GM21576 (cell line): ENCODE data around the gene ADCY2.

Experiments
- ATAC-seq: cut with Tn5 transposase; IDR thresholded peaks from one replicate; pipeline ENCODE4 v1.9.1; 2021; ENCODE audit warnings: mild to moderate bottlenecking, moderate library complexity; ENCODE audit not compliant: unreplicated experiment

ADCY2 gene

DNA sequence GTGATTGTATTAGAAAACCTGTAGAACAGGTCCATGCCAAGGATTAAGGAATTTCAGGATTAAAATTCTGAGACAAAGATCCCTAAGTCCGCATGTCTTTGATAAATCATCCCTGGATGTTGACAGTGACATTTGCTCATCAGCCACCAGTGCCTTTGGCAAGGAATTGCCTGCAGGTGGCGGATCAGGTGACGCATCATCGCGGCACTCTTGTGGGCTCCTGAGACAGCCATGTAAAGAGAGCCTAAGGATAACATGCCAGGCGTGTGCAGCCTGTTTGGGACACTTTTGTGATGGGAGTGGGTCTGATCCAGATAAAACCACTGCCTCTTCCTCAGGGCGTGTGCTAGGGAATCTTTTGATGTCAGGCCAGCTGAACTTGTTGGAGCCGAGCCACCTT is 40.6 kb downstream of the ADCY2 start:
- ATAC-seq: no peak

DNA sequence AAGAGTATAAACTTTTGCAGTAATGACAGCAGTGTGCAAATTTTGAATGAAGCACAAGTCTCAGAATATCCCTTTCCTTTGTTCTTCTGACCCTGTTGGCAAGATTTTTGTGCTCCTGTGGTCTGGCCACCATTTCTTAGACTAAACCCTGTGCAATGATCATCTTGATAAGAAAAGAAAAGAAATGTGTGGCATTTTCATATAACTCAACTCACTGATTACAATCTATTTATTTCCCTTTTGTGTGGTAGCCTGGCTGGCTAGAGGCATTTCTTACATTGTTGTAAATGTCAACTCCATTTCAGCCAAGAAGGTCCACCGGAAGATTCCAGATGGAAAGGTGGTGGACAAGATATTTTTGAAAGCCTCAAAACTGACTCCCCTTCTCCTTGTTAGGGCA is 41.9 kb downstream of the ADCY2 start:
- ATAC-seq: no peak

DNA sequence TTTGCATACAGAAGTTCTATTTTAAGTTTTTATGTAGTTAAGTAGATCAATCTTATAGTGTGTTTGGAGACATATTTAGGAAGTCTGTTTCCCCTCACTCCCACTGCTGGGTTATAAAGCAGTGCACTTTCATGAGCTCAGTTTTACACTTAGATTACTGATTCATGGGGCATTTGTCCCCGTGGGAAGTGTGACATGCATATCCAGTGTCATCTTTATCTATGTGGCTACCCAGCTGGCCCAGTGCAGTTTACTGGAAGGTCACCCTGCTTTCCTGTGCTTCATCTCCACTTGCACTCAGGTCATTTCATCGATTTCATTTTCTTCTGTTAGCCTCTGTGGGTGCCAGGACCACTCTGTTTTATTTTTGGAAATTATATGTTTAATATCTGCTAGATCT is 49.1 kb downstream of the ADCY2 start:
- ATAC-seq: no peak

DNA sequence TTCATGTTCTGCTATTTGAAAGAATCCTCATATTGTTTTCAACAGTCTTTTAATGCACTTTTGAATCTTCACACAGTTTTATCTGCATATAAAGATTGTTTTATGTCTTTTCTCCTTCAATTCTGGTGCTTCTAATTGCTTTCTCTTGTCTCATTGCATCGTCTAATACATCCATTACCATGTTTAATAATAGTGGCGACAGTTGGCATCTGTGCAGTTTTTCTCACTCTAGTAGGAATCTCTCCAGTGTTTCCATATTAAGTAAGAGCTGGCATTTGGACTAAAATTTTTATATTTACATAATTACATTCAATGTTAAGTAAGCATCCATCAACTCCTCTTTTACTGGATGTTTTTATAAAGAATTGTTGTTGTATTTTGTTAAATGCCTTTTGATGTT is 49.9 kb downstream of the ADCY2 start:
- no peak for ATAC-seq

DNA sequence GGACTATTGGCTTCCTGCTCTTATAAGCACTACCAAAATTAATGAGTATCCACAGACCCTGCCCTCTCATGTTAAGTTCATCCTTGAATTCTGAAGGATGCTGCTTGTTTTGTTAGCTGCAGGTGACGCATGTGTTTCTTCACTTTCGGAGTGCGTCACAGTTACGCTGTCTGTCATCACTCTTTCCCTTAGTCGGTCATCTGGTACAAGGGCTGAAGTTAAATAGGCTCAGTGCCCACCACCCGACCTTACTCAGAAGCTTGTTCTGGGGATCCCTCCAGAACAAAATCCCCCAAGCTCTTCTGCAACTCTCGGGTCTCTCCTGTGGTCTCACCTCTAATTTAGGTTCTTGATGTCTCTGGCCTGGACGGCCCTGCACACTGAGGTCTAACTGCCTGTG is 51.0 kb downstream of the ADCY2 start:
- no peak for ATAC-seq

DNA sequence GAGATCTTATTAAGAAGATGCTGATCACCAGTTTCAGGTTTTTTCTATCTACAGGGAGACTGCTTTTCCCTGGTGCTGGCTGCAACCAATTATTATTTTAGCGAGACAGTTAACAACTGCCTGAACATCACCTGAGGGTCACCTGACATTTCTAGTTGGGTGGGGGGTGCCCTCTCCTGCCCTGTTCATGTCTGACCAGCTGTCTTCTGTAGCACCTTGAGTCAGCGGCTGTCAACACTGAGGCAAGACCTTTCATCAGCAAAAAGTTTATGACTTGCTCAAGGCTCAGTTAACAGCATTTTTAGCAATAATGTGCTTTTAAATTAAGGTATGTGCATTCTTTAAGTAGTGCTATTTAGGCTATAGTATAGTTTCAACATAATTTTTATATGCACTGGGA is 58.0 kb downstream of the ADCY2 start:
- ATAC-seq: no peak

DNA sequence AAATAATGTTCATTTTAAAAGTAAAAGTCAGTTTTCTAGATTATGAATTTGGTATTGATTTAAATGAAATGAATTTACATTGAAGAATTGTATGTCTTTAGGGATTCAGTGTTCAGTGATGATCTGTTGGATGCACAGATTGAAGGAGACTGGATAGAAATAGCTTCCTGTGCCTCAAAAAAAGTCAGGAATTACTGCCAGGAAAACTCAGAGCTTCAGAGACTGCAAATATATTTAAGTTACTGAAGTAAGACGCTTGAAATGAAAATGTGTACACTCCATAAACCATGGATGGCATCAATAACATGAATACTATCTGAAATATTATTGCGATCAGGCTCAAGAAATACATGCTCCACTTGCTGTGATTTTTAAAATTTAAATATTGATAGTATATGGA is 60.3 kb downstream of the ADCY2 start:
- ATAC-seq: no peak

DNA sequence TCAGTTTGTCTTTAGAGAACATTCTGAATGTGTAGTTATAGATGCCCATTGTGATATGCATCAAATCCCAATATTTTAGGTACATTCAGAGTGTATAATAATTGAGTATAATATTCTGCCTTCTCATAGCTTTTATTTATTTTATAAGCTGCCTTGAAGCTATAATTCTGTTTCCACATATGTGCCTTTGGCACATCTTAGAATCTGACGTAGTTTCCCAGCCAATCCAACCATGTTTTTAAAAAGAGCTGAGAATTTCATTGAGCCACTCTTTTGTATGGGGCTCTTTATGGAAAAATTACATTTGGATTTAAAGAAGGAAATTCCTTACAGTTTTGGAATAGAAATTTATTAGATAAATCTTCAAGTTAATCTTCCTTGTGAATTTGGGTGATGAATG is 65.4 kb downstream of the ADCY2 start:
- no peak for ATAC-seq

DNA sequence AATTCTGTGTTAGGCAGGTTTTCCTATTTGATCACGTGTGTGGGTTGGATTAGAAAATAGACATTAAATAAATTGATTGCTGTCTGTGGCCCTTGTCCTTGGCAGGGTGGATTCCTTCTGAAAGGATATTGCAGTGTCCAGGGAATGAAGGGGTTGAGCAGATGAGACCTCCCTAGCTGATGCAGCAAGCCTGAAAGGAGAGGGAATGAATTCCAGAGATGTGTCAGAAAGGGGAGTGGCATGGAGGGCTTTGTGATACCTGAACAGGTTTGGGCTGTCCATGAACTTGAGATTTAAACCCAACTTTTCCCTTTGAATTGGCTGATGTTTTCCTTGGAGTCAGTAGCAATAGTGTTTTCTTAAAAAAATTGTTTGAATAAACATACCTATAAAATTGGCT is 66.8 kb downstream of the ADCY2 start:
- ATAC-seq: no peak

DNA sequence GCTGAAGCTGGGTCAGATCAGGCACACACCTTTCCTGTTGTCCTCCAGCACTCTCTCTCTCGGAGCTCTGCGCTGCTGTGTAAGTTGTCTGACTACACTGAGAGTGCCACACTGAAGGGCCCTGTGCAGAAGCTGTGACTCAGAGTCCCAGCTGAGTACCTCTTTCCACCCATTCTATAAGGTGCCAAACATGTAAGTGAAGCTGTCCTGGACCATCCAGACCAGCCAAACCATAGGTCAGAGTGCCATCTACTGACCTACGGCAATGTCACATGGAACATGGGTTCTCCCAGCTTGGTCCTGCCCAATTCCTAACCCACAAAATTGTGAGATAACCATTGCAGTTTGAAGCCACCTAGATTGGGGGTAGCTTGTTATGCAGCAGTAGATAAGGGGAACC is 68.2 kb downstream of the ADCY2 start:
- ATAC-seq: no peak

DNA sequence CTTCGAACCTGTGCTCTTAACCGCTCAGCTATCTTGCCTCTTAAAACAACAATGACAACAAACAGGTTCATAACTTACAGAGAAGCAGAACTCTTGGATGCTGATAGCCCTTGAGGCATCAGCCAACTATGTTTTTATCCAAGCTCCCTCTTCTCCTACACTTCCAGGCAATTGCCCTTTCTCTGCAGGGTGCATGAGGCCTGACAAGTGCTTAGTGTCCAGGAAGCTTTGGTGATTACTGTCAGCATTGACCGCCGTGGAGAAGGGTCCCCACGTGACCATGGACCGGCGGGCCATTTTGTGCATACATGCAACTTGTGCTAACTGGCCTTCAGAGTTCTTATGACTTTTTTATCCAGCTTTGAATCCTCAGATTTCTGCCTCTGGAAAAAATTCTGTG is 71.2 kb downstream of the ADCY2 start:
- ATAC-seq: no peak

DNA sequence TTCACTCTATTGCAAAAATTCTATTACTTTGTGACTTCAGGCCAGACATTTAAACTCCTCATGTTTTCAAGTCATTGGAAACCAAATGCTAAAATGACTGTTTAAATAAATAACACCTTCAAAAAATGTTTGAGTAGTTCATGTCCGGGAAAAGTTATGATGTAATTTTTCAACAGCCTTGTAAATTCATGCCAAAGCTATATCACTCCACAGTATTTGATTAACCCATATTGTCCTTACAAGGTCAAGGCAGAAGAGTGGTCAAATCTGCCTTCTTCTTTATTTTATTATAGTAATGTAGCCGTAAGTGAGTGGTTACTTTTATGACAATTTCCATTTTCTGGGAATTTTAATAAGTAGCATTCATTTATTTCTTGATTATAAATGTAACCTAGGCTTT is 72.8 kb downstream of the ADCY2 start:
- no peak for ATAC-seq

DNA sequence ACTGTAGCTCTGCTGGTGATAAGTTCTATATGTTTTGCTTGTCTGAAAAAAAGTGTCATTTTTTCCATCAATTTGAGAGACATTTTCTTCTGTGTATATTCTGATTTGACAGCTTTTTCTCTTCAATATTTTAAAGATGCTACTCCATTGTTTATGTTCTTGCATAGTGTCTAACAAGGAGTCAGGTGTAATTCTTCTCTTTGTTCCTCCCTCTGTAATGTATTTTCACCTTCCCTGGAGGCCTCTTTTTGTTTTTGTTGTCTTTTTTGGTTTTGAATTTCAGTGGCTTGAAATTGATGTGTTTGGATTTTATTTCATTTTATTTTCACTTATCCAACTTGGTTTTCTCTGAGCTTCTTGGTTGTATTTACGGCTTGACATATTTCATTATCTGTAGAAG is 75.8 kb downstream of the ADCY2 start:
- no peak for ATAC-seq

DNA sequence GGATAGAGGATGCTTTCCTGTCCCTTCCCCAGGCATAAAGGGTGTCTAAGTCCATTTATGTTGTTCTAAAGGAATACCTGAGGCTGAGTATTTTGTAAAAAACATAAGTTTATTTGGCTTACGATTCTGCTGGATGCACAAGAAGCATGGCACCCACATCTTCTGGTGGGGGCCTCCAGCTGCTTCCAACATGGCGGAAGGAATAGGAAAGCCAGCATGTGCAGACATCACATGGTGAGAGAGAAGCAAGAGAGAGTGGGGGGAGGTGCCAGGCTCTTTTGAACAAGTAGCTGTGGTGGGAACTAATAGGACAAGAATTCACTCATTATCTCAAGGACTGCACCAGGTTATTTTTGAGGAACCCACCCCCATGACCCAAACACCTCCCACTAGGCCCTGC is 77.2 kb downstream of the ADCY2 start:
- ATAC-seq: no peak

DNA sequence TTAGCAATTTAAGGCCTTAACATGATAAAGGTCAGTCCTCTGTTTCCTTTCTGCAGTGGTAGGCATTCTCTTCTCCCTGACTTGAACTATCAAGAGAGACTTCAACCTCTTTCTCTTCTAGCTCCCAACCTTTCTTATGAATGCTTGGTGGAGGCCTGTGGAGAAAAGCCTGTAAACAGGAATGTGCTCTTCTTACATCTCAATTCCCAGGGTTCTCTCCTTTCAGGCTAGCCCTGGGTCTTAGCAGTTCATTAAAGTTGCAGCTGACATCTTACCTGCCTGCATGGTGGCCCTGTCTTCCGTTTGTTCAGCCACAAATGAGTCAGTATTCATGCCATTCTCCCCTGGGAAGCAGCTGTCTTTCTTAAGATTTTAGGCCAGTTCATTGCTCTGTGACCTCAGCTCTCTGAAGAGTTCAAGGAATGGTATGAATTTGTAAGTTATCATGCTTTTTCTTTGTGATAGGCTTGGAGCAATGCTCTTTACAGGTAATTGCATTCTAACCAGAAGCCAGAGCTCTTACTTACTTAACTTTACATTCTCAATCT is 77.8 kb downstream of the ADCY2 start:
- ATAC-seq: no peak

DNA sequence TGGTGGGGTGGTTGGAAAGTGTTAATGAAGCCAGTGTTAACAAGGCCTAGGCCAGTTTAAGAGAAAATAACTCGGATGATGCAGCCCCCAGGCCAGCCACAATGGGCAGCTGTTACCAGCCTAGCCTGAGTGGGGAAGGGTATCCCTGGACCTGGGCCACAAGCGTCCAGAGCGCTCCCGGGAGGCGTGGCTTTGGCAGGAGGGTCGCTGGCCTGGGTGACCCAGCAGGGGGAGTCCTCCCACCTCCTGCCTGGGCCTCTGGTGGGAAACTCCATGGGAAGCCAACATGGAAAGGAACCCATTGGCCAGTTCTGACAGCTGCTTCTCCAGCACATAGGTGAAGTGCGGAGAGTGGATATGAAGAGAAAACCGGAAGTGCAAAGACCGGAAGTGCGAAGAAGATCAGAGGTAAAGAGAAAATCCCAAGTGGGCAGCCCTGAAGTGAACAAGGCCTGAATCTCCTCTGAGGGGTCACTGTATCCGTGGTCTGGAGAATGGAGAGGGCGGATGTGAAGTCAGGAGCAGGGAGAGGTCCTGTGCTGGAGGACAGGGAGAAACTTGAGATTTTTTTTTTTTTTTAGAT is 79.0 kb downstream of the ADCY2 start:
- ATAC-seq: no peak

DNA sequence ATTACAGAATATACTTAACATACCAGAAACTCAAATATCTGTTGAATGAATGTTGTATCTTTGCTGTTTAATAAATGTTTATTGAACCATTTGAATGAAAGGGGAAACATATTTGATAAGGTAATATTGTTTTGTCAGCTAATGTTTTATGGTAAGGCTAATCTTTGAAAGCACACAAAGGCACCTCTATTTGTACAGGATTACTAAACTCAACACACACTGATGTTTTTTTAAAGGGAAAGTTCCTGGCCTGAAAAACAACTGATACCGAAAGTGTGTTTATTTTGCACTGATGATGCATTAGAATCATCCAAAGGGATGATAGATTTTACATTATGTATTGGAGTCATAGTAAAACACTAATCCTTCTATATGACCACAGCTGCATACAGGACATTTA is 82.5 kb downstream of the ADCY2 start:
- no peak for ATAC-seq

DNA sequence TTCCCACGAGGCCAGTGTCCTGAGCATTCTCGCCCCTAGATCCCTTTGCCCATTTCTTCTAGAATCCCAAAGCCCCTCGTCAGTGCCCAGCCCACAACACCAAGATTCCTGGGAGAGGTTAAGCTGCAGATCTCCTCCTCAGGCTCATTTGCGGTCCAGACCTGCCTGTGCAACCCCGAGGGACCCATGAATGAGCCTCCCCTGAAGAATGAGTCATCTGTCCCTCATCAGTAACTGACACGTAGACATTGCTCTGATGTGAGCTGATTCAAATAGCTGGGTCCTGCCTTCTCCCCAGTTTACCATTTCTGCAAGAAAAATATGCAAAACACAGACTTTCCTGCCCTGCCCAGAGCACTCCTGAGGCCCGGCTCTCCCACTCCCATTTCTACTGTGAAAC is 92.8 kb downstream of the ADCY2 start:
- ATAC-seq: no peak

DNA sequence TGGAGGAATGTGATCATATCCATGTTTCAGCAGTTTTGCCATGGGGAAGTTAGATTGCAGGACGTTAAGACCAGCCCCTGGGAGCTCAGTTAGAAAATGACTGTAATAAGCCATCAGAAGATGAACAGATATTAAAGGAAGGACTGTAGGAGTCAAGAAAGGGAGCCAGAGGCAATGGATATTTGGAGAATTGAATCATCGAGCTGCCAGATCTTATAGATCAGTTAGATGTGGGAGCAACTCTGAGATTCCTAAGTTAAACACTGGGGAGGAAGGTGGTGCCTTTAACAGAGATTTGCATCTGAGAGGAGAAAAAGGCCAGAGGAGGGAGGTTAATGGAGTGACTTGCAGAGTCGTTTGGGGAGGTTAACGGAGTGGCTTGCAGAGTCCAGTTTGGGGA is 96.4 kb downstream of the ADCY2 start:
- ATAC-seq: no peak

DNA sequence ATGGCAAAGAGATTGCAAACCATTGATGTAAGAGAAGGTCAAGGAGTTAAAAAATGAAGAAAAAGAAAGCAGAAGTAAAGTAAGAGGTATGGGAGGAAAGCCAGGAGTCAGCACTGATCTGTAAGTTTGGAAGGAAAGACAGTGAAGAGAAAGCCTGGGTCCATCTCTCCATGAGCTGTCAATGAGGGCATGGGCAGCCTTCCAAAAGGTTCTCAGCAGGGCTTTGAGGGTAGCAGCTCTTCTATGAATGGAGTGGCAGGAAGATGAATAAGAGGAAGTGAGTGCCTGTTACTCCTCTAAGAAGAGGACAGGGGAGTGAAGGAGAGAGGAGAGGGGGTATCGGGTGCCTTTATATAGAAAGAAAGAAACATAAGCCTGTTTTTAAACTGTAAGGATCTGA is 97.1 kb downstream of the ADCY2 start:
- ATAC-seq: no peak

DNA sequence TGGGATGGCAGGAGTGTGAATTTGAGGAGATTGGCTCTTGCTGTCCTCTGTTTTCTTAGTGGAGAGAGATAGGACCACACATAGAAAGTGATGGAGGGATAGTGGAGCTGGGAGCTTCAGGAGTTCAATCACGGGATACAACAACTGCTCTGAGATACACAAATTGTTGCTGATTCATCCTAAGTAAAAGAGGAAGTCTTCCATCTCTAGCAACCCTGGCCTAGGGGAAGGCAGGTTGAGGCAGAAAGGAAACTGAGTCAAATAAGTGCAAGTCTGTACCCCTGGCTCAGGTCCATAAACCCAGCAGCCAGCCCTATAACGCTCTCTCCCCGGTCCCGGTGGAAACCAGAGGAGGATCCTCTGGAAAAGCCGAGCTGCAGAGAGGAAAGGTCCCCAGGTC is 97.7 kb downstream of the ADCY2 start:
- no peak for ATAC-seq

DNA sequence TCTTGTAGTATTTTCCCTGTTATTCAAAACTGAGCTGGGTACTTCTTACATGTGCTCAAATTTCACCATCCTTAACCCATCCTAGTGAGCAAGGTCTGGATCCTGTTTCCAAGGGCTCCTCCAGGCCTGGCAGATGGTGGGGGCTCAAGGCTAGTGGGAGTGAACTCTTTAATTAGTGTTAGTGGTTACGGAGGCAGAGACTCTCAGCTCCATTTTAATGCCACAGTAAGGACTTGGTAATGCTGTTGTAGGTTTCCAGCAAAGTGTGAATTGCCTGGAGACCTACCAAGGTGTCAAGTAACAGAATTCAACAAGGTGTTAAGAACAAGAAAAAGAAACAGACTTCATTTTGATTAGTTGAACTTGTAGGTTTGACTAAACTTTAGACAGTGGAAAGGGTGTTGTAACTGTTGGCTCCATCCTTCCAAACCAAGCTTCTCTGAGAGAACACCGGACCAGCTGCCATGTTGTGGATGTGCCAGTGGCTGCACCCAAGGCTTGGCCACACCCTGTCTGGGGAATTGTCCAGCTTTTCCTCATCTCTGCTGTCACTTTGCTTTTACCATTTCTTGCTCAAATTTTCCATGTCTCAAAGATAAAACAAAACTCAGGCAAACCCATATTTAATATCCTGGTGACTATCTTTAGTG is 98.7 kb downstream of the ADCY2 start:
- ATAC-seq: no peak

DNA sequence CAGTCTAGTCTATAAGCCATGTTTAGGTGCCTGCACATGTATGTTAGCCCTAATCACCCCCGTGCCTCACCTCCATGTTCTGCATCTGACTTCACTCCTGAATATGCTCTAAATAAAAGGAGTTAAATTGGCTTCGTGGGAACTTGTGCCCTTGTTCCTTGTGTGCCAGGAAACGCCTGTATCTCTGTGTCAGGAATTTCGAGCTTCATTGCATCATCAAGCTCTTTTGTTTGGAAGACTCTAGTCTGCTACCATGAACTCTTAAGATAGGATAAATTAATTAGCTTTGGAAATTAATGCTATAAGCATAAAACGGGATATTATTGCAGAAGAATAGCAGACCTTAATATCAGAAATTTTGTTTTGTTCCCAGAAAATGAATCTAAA is 99.2 kb downstream of the ADCY2 start:
- no peak for ATAC-seq
